ENCODE data around the gene HRH3. TPM values are rescaled to one million over a fixed set of nuclear protein-coding genes. Genes with fewer than 3 reads are reported as not detected.

The HRH3 gene
- total RNA-seq, 1 donor from 2014 or later: 0.07 TPM

GRCh38 chr20:62195075-62195405 is 25.0 kb downstream of the HRH3 start:
- no peaks in the 10 kb centered on the region for H3K9me3 ChIP-seq (ENCODE audit: insufficient read depth, low read depth, low read length)
- H3K9ac ChIP-seq (ENCODE audit: low read length): no peak overlapping the region
- TF ChIP-seq EZH2 (IDR thresholded peaks at IDR 0.05; ENCODE audit: insufficient read depth, low read length) (no peak), CTCF (IDR thresholded peaks at IDR 0.05; ENCODE audit: insufficient read depth, low read depth, low read length) (no peak)
- Mint-ChIP-seq H3K4me1 (ENCODE audit: low read depth, unreplicated experiment) (no peaks in the 10 kb centered on the region), H3K27me3 (ENCODE audit: low read depth, unreplicated experiment) (no peaks in the 10 kb centered on the region), H3K36me3 (ENCODE audit: low read depth, unreplicated experiment) (peaks cover 24% of the 10 kb centered on the region), H3K27ac (ENCODE audit: unreplicated experiment) (no peak overlapping the region), H3K4me3 (ENCODE audit: unreplicated experiment) (no peak overlapping the region), H3K9me3 (ENCODE audit: unreplicated experiment) (no peaks in the 10 kb centered on the region)
- H3K79me2 ChIP-seq (ENCODE audit: insufficient read depth, low read length): peaks cover 24% of the 10 kb centered on the region
- DNase-seq (ENCODE audit: low read depth) (no peak), FAIRE-seq (no peak)
- no peak overlapping the region for H3K4me3 ChIP-seq (ENCODE audit: insufficient read depth, low read depth, low read length)
- H2AFZ ChIP-seq (ENCODE audit: low read depth, low read length): no peak overlapping the region
- peaks cover 45% of the 10 kb centered on the region for H4K20me1 ChIP-seq (ENCODE audit: insufficient read depth, low read length)
- peaks cover 11% of the 10 kb centered on the region for H3K36me3 ChIP-seq (ENCODE audit: insufficient read depth, low read length)
- no peak overlapping the region for H3K27ac ChIP-seq (ENCODE audit: low read depth, low read length)
- no peaks in the 10 kb centered on the region for H3K27me3 ChIP-seq (ENCODE audit: insufficient read depth, low read length)
- H3K4me1 ChIP-seq (ENCODE audit: insufficient read depth, low read length): no peaks in the 10 kb centered on the region
- H3K4me2 ChIP-seq (ENCODE audit: low read length): no peak overlapping the region

GRCh38 chr20:62193079-62194025 is 26.7 kb downstream of the HRH3 start:
- H3K4me2 ChIP-seq (ENCODE audit: low read length): no peak overlapping the region
- H3K36me3 ChIP-seq (ENCODE audit: insufficient read depth, low read length): peaks cover 11% of the 10 kb centered on the region
- DNase-seq (ENCODE audit: low read depth) (no peak), FAIRE-seq (no peak)
- H4K20me1 ChIP-seq (ENCODE audit: insufficient read depth, low read length): peaks cover 57% of the 10 kb centered on the region
- H3K9ac ChIP-seq (ENCODE audit: low read length): no peak overlapping the region
- TF ChIP-seq EZH2 (IDR thresholded peaks at IDR 0.05; ENCODE audit: insufficient read depth, low read length): no peak
- no peak for TF ChIP-seq CTCF (IDR thresholded peaks at IDR 0.05; ENCODE audit: insufficient read depth, low read depth, low read length)
- no peak overlapping the region for H3K27ac ChIP-seq (ENCODE audit: low read depth, low read length)
- no peak overlapping the region for H3K4me3 Mint-ChIP-seq (ENCODE audit: unreplicated experiment)
- H3K9me3 Mint-ChIP-seq (ENCODE audit: unreplicated experiment): no peaks in the 10 kb centered on the region
- H3K4me1 Mint-ChIP-seq (ENCODE audit: low read depth, unreplicated experiment): no peaks in the 10 kb centered on the region
- peaks cover 37% of the 10 kb centered on the region for H3K79me2 ChIP-seq (ENCODE audit: insufficient read depth, low read length)
- H3K27ac Mint-ChIP-seq (ENCODE audit: unreplicated experiment): no peak overlapping the region
- peaks cover 13% of the 10 kb centered on the region for H3K36me3 Mint-ChIP-seq (ENCODE audit: low read depth, unreplicated experiment)
- H3K4me3 ChIP-seq (ENCODE audit: insufficient read depth, low read depth, low read length): no peak overlapping the region
- H3K4me1 ChIP-seq (ENCODE audit: insufficient read depth, low read length): no peaks in the 10 kb centered on the region
- no peaks in the 10 kb centered on the region for H3K9me3 ChIP-seq (ENCODE audit: insufficient read depth, low read depth, low read length)
- H3K27me3 ChIP-seq (ENCODE audit: insufficient read depth, low read length): no peaks in the 10 kb centered on the region
- H3K27me3 Mint-ChIP-seq (ENCODE audit: low read depth, unreplicated experiment): no peaks in the 10 kb centered on the region
- H2AFZ ChIP-seq (ENCODE audit: low read depth, low read length): no peak overlapping the region

DNA sequence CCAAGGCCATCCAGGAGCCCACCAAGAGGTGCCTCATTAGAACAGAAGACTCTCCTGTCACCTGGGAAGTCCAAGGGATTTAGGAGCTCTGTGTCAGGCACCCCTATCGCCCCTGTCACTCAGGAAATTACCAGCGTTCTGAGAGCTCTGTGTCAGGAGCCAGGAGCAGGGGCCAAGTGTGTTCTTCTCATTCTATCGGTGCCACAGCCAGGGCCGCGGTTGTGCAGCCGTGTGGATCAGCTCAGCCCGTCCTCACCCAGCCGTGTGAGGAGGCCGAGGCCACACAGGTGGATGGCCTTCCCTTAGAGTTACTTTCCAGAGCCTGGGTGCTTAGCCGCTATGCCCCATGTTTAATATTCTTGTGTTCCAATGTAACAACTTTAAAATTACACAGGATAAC is 27.4 kb downstream of the HRH3 start:
- Mint-ChIP-seq H3K27ac (ENCODE audit: unreplicated experiment) (no peak overlapping the region), H3K27me3 (ENCODE audit: low read depth, unreplicated experiment) (no peaks in the 10 kb centered on the region), H3K9me3 (ENCODE audit: unreplicated experiment) (no peaks in the 10 kb centered on the region), H3K36me3 (ENCODE audit: low read depth, unreplicated experiment) (peaks cover 10% of the 10 kb centered on the region), H3K4me1 (ENCODE audit: low read depth, unreplicated experiment) (peaks cover 1% of the 10 kb centered on the region), H3K4me3 (ENCODE audit: unreplicated experiment) (no peak overlapping the region)
- Histone ChIP-seq H3K9ac (ENCODE audit: low read length) (no peak overlapping the region), H3K79me2 (ENCODE audit: insufficient read depth, low read length) (peaks cover 45% of the 10 kb centered on the region), H3K9me3 (ENCODE audit: insufficient read depth, low read depth, low read length) (no peaks in the 10 kb centered on the region), H4K20me1 (ENCODE audit: insufficient read depth, low read length) (peaks cover 64% of the 10 kb centered on the region), H3K27me3 (ENCODE audit: insufficient read depth, low read length) (no peaks in the 10 kb centered on the region), H3K4me3 (ENCODE audit: insufficient read depth, low read depth, low read length) (no peak overlapping the region), H3K36me3 (ENCODE audit: insufficient read depth, low read length) (peaks cover 9% of the 10 kb centered on the region), H2AFZ (ENCODE audit: low read depth, low read length) (no peak overlapping the region), H3K4me1 (ENCODE audit: insufficient read depth, low read length) (peaks cover under 1% of the 10 kb centered on the region), H3K27ac (ENCODE audit: low read depth, low read length) (no peak overlapping the region), H3K4me2 (ENCODE audit: low read length) (no peak overlapping the region)
- DNase-seq (ENCODE audit: low read depth): no peak
- no peak for TF ChIP-seq CTCF (IDR thresholded peaks at IDR 0.05; ENCODE audit: insufficient read depth, low read depth, low read length)
- no peak for FAIRE-seq

Measured in astrocyte (in vitro differentiated cells and primary cell).